OCI-LY1 (cell line): Measurements from ENCODE around the gene PPM1N.

Experiments used
- EZH2 ChIP-seq: fragments of 200-600 bp; sonication (generic), shearing (Covaris generic); IDR thresholded peaks from 2 replicates; pipeline ENCODE4 v1.8.0; 2017; ENCODE audit warnings: borderline replicate concordance, mixed run types, mild to moderate bottlenecking, antibody characterized with exemption, low read length, moderate library complexity, mixed read lengths
- TF ChIP-seq, protein P1 (sequence below): fragments of 200-600 bp; sonication (generic), shearing (Covaris generic); IDR thresholded peaks from 2 replicates; pipeline ENCODE4 v1.5.1; 2017; ENCODE audit warnings: mild to moderate bottlenecking, antibody characterized with exemption, low read length, moderate library complexity, mixed read lengths

DNA sequence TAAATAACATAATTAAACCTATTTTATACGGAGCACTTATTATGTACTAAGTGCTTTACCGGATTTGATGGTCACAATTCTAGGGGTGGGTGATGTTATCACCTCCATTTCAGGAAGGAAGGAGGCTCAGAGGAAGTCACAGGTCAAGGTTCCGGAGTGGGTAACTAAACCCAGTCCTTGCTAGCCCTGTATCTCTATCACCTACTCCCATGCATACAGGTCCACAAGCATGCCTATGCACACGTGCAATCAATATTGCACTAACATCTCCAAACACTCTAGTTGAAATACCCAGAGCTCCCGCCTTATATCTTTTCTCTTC lies 48.3 kb upstream of the PPM1N start:
- TF ChIP-seq, protein P1, sequence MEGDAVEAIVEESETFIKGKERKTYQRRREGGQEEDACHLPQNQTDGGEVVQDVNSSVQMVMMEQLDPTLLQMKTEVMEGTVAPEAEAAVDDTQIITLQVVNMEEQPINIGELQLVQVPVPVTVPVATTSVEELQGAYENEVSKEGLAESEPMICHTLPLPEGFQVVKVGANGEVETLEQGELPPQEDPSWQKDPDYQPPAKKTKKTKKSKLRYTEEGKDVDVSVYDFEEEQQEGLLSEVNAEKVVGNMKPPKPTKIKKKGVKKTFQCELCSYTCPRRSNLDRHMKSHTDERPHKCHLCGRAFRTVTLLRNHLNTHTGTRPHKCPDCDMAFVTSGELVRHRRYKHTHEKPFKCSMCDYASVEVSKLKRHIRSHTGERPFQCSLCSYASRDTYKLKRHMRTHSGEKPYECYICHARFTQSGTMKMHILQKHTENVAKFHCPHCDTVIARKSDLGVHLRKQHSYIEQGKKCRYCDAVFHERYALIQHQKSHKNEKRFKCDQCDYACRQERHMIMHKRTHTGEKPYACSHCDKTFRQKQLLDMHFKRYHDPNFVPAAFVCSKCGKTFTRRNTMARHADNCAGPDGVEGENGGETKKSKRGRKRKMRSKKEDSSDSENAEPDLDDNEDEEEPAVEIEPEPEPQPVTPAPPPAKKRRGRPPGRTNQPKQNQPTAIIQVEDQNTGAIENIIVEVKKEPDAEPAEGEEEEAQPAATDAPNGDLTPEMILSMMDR, result no peak
- no peak for TF ChIP-seq EZH2
